Panc1 (cell line): ENCODE measurements around the gene DDX59.

Source experiments
- POLR2AphosphoS5 ChIP-seq: IDR thresholded peaks from 2 replicates; pipeline ENCODE4 v1.6.1; 2012; ENCODE audit warnings: mild to moderate bottlenecking, low read depth, low read length, moderate library complexity
- SIN3A ChIP-seq: IDR thresholded peaks from 2 replicates; pipeline ENCODE4 v1.6.1; 2012; ENCODE audit warnings: low read depth, mild to moderate bottlenecking, low read length, moderate library complexity, borderline replicate concordance; ENCODE audit not compliant: insufficient read depth
- TCF7L2 ChIP-seq: IDR thresholded peaks from 2 replicates; pipeline ENCODE4 v1.6.1; 2011; ENCODE audit warnings: mild to moderate bottlenecking, low read depth, low read length, inconsistent platforms
- TF ChIP-seq, protein P1 (sequence below): fragments of 450-650 bp; IDR thresholded peaks from 2 replicates; pipeline ENCODE4 v1.5.1; 2017; ENCODE audit warnings: mild to moderate bottlenecking
- TF ChIP-seq, protein P2 (sequence below), 2 experiments: IDR thresholded peaks; 2 replicates each; pipeline ENCODE4 v1.6.1; 2011 to 2012; ENCODE audit warnings: low read depth in 2 of 2, control low read depth in 1 of 2, low read length in 1 of 2, mild to moderate bottlenecking in 1 of 2, moderate library complexity in 1 of 2; ENCODE audit not compliant: insufficient read depth in 1 of 2

DNA sequence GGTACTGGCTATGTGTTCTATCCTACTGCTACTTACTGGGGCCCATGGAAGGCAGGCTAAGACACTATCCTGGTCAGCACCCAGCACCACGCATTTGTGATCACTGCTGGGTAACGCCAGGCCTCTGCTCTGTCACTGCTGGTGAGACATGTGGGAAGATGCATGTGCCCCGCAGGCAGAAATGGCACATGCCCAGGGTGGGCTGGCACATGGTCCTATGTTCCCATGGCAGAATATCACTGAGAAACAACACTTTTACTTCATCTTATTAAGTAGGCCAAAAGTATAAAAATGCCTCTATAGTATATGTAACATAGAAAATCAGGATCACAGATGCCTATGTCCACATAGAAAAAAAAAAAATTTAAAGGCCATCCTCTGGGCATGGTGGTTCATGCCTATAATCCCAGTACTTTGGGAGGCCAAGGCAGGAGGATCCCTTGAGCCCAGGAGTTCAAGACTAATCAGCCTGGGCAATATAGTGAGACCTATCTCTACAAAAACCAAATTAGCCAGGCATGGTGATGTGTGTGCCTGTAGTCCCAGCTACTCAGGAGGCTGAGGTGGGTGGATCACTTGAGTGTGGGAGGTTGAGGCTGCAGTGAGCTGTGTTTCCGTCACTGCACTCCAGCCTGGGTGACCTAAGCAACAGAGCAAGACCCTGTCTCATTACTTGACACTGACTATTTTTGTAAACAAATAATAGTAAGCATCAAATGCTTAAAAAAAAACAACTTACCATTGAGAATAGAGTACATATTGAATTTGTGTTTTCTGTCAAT is 11.5 kb downstream of the DDX59 start:
- TF ChIP-seq, protein P1, sequence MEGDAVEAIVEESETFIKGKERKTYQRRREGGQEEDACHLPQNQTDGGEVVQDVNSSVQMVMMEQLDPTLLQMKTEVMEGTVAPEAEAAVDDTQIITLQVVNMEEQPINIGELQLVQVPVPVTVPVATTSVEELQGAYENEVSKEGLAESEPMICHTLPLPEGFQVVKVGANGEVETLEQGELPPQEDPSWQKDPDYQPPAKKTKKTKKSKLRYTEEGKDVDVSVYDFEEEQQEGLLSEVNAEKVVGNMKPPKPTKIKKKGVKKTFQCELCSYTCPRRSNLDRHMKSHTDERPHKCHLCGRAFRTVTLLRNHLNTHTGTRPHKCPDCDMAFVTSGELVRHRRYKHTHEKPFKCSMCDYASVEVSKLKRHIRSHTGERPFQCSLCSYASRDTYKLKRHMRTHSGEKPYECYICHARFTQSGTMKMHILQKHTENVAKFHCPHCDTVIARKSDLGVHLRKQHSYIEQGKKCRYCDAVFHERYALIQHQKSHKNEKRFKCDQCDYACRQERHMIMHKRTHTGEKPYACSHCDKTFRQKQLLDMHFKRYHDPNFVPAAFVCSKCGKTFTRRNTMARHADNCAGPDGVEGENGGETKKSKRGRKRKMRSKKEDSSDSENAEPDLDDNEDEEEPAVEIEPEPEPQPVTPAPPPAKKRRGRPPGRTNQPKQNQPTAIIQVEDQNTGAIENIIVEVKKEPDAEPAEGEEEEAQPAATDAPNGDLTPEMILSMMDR: no peak
- TF ChIP-seq, protein P2, sequence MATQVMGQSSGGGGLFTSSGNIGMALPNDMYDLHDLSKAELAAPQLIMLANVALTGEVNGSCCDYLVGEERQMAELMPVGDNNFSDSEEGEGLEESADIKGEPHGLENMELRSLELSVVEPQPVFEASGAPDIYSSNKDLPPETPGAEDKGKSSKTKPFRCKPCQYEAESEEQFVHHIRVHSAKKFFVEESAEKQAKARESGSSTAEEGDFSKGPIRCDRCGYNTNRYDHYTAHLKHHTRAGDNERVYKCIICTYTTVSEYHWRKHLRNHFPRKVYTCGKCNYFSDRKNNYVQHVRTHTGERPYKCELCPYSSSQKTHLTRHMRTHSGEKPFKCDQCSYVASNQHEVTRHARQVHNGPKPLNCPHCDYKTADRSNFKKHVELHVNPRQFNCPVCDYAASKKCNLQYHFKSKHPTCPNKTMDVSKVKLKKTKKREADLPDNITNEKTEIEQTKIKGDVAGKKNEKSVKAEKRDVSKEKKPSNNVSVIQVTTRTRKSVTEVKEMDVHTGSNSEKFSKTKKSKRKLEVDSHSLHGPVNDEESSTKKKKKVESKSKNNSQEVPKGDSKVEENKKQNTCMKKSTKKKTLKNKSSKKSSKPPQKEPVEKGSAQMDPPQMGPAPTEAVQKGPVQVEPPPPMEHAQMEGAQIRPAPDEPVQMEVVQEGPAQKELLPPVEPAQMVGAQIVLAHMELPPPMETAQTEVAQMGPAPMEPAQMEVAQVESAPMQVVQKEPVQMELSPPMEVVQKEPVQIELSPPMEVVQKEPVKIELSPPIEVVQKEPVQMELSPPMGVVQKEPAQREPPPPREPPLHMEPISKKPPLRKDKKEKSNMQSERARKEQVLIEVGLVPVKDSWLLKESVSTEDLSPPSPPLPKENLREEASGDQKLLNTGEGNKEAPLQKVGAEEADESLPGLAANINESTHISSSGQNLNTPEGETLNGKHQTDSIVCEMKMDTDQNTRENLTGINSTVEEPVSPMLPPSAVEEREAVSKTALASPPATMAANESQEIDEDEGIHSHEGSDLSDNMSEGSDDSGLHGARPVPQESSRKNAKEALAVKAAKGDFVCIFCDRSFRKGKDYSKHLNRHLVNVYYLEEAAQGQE (IDR thresholded peaks at IDR 0.05; ENCODE audit: insufficient read depth in 1 of 2, low read depth in 2 of 2, low read length in 1 of 2): no peak
- no peak for TF ChIP-seq POLR2AphosphoS5
- TF ChIP-seq SIN3A: no peak
- TF ChIP-seq TCF7L2: no peak
